HG02571 (cell line): Measurements from ENCODE around the gene PNPLA1.
"Not testable (repeated sequence)": the region's sequence is repeated elsewhere in the genome, so short reads cannot be mapped to it uniquely, and the experiment has no call there.

Experiments
- ATAC-seq: cut with Tn5 transposase; IDR thresholded peaks from one replicate; pipeline ENCODE4 v1.9.1; 2021; ENCODE audit warnings: mild to moderate bottlenecking, moderate library complexity; ENCODE audit not compliant: unreplicated experiment

PNPLA1 gene

DNA sequence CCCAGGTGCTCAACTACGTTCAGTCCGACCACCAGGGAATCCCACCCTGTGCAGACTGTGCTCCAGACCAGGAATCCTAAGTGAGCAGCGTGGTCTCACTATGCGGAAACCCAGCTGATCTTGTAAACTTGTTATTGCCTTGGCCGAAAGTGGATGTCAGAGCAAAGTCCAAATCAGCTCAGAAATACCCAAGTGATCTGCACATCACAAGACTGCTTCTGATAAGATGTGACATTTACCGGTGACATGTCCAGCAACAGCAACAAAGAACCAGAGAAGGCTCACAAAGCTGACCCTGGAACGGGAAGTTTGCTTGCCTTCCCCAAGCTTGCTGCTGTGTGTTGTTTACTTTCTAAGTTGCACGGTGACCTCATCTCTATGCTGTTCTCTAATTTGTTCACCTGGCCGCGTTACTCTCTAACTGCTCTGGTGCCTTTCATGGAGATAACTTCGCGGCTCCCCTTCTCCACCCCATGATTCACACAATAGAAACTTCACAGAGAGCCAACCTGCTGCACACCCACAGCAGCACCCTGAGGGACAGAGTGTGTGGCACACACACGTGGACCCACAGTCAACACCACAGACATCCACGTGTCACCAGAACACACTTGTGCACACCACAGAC lies 65.1 kb downstream of the PNPLA1 start:
- ATAC-seq: no peak

GRCh38 chr6:36335465-36336207 lies 65.8 kb downstream of the PNPLA1 start:
- ATAC-seq: no peak

DNA sequence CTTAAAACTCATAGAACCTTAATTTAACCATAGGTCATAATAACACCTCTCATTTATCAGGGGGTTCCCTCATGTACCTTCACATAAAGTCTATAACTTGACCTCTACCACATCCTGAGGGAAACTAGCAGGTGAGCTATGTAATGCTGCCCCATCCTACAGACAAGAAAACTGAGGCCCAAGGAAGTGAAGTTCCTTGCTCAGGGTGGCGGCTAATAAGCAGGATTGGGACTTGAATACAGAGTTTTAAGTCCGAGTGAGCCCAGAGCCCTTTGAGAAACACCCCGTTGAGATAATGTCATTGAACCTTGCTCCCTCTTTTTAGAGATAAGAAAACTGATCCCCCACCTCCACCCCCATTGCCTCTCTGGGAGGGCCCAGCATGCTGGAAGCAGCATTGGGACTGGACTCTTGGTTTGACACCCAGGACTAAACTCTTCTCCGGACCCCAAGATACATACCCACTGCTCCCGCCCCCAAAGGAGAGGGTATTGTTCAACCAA lies 66.4 kb downstream of the PNPLA1 start:
- ATAC-seq: no peak

GRCh38 chr6:36336779-36337241 lies 67.0 kb downstream of the PNPLA1 start, which contains the start of gene BNIP5:
Gene BNIP5 (minus strand): TSS chr6:36336888. CDS start chr6:36330690, 6,198 bp downstream.
- no peak for ATAC-seq

DNA sequence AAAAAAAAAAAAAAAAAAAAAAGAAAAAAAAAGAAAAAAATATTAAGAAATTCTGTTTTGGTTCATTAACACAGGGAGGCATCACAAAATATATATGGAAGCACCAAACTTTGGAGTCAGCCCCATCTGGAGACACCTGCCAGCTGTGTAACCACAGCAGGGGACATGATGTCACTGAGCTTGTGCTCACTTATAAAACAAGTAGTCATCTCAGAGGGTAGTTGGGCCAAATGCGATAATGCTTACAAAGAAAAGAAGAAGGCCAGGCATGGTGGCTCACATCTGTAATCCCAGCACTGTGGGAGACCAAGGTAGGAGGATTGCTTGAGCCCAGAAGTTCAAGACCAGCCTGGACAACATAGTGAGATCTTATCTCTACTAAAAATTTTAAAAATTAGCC lies 68.0 kb downstream of the PNPLA1 start:
- ATAC-seq: no peak

DNA sequence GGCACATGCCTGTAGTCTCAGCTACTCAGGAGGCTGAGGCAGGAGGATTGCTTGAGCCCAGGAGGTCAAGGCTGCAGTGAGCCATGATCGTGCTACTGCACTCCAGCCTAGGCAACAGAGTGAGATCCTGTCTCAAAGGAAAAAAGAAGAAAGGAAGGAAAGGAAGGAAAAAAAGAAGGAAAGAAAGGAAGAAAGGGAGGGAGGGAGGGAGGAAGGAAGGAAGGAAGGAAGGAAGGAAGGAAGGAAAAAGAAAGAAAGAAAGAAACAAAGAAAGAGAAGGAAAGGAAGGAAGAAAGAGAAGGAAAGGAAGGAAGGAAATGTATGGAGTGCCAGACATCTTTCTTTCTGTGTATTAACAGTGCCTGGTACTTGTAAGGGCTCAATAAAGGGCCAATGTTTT lies 68.4 kb downstream of the PNPLA1 start:
- ATAC-seq: not testable (repeated sequence)

- ATAC-seq: no peak
Measured at GRCh38 chr6:36339146-36339545, 69.3 kb downstream of the PNPLA1 start.

DNA sequence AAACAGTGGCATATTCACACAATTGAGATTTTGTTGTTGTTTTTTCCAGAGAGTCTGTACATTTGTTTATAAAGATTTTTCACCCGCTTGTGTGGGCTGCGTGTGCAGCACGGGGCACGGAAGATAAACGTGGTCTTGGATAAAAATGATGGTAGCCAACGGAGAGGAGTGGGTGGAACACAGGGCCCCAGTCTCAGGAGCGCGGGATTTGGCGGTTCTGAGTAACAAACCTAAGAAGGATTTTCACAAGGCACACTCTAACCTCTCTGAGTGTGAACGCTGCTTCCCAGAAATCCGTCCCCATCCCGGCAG lies 70.4 kb downstream of the PNPLA1 start:
- no peak for ATAC-seq

- peak; percentile 51 for ATAC-seq
Measured at GRCh38 chr6:36340618-36341454, 71.0 kb downstream of the PNPLA1 start.

DNA sequence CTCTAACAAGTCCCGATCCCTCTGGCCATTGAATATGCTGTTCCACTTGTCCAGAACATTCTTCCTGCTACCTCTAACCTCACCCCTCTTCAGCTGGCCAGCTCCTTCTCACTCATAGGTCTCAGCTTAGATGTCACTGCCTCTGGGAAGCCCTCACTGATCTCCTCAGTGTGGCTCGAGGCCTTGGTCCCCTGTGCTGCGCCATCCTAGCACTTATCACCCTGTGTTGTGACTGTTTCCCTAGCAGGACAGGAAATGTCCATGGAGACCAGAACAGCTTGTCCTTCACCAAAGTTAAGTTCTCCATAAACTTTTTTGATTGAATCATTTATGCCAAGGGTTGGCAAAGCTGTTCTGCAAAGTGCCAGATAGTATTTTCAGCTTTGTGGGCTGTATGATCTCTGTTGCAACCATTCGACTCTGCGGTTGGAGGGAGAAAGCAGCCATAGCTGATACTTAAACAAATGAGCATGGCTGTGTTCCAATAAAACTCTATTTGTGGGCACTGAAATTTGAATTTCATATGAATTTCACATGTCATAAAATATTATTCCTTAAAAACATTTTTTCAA lies 73.3 kb downstream of the PNPLA1 start:
- no peak for ATAC-seq

GRCh38 chr6:36345681-36346466 lies 76.0 kb downstream of the PNPLA1 start:
- ATAC-seq: no peak

- no peak for ATAC-seq
Measured at GRCh38 chr6:36346486-36347273, 76.8 kb downstream of the PNPLA1 start.

DNA sequence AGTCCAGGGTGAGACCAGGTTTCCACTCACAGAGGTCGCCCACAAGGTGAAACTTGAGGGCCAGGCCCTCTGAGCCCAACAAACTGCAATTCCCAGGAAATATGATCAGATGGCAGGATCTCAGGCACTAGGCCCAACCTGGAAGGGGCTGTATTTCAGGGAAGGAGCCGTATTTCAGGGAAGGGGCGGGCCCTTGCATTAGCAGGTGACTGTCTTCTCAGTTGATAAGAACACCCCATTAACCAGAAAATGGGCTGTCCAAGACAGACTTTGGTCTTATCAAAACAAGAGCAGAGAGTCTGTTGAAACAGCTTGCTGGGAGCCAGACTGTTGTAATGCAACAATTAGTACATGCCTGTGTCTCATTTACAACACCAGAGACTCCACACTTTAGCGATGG lies 77.8 kb downstream of the PNPLA1 start:
- ATAC-seq: no peak

DNA sequence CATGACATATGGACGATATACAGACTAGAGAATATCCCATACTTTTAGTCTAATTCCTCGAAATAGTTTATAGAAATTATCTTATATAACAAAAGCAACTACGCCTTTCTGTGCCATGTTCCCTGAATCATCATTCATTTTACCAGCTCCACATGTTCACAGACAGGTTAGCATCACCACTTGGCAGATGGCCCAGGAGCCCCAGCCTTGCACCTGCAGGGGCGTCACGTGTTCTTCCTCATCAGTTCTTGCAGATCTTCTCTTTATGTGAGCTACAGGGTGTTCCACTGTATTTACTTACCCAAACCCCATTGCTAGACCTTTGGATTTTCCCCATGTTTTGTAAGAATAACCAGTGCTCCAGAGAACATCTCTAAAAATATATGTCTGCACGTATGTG lies 79.4 kb downstream of the PNPLA1 start:
- ATAC-seq: no peak

- no peak for ATAC-seq
Measured at GRCh38 chr6:36350082-36350481, 80.2 kb downstream of the PNPLA1 start.

- ATAC-seq: no peak
Measured at GRCh38 chr6:36350681-36351571, 81.1 kb downstream of the PNPLA1 start.

- no peak for ATAC-seq
Measured at GRCh38 chr6:36352477-36353157, 82.8 kb downstream of the PNPLA1 start.

- no peak for ATAC-seq
Measured at GRCh38 chr6:36353411-36353915, 83.6 kb downstream of the PNPLA1 start.
